Inferior parietal cortex (tissue), 1 donor: ENCODE data around the gene SON.
"Not testable (repeated sequence)": the region's sequence is repeated elsewhere in the genome, so short reads cannot be mapped to it uniquely, and the experiment has no call there.

Experiments used
- DNase-seq: peaks from one replicate; pipeline ENCODE4 v3.0.0-alpha.2; 2016; ENCODE audit errors: extremely low spot score

The SON gene

GRCh38 chr21:33578214-33578613 lies 35.4 kb downstream of the SON start:
- no peak for DNase-seq

DNA sequence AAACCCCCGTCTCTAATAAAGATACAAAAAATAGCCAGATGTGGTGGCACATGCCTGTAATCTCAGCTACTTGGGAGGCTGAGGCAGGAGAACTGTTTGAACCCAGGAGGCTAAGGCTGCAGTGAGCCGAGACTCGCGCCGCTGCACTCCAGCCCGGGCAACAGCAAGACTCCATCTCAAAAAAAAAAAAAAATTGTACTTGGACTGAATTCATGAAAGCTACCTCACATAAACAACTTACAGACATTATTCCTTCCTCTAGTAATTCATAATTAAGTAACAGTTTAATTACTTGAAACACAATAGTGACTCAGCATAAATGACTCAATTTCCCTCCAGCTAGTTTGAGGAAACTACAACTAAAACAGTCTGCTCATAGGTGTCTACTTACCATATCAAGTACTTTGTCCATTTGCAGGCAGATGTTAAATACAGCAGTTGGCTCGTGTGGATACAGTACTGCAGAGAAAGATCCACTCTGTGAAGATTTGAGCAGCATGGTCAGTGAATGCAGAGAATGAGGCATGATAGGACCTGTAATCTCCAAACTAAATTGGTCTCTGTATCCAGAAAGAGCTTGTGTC lies 36.2 kb downstream of the SON start:
- no peak for DNase-seq

DNA sequence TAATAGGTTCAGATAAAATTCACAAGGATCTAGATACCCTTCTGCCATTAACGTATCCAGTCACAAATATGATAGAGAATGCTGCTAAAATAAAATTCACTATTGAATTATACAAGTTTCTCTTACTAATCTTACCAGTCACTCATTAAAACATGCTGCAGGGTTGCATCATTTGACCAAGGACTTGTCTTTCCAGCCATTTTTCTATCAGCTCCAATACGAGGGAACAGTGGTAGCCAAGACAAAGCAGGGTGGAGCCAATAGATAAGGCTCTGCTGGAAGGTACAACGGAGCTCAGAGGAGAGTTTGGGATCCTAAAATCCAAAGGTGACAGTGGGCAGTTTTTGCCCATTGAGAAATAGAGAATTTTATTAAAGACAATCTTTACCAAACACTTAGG lies 41.6 kb downstream of the SON start:
- DNase-seq: no peak

DNA sequence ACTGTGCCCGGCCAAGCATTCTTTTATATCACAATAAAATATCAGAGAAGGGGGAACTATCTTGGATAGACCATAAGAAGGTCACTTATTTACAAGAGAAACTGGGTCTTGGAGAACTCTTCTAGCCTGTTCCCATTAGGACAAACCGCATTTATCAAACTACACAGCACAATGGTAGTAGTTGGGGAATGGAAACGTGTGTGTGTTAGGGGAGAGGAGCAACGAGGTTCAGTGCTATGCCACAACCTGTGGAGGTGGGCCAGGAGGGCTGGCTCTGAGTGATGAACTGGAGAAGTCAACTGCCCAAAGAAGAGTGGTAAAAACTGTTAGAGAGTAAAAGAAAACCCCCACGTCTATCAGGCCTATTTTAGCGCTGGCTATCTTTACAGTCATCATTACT lies 44.1 kb downstream of the SON start:
- DNase-seq: no peak

DNA sequence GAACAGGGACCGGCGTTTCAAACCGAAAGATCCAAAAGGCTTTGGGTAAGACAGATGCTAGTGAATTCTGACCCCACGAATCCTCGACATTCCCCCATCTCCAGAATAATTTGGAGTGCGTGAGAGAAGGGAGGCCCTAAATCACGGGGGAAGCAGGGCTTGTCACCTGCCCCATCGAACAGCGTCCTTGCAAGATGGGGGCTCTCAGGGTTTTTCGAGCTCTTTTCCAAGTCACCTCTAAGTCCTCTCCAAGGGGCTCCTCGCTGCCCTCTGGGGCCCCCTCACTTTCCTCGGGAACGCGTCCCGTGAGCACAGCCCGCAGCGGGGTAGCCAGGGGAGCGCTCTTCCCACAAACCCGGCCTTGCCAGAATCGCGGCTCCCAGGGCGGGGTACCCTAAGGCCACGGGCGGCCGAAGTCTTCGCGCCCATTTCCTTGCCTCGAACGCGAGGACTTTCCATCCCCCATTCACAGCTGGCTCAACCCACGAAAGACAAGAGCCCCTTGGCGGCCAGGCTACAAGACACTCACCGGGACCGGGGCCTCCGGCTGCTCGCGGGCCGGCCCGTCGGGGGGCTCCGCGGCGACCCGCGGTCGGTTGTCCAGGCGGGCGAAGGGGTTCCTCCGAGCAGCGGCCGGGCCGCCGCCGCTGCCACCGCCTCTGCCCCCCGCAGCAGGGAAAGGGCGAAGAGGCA lies 45.1 kb downstream of the SON start:
- DNase-seq: peak; percentile 21

DNA sequence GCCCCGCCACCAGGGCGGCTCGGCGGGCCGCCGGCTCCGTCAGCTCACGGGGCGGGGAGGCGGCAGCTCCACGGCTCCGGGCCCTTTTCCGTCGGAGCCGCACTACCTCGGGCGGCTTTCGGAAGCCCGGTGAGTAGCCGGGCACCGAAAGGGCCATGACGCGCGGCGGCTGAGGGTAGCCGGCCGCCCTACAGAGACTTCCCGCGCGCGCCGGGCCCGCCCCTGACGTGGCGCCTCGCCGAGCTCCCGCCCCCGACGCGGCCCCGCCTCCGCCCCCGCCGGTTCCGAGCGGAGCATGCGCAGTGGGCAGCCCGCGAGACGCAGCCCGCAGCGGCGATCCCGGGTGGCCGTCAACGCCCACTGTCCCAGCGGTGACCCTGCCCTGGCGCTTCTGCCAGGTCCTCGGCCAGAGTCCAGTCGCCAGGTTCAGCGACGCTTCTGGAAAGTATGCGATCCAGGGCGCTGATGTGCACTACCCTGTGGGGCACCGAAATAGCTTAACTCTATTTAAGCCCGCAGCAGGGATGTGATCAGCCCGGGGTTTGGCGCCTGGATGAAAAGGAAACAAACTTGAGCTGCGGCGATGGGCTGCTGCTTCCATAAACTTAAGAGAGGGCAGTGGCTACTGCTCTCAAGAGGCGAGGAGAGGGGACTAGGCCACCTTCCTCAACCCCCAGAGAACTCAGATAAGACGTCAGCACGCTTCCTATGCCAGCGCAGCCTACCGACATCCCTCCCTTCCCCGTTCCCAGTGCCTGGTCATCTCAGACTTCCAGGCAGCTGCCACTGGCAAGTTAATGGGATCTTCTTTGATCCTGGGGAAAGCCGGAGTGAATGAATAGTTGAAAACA lies 45.9 kb downstream of the SON start, which contains the start of gene DONSON:
TSS of gene DONSON (minus strand) at position 200 of the 851 bp plus-strand sequence. CDS start at position 157, 43 bp downstream.
- peak; percentile 86 for DNase-seq

DNA sequence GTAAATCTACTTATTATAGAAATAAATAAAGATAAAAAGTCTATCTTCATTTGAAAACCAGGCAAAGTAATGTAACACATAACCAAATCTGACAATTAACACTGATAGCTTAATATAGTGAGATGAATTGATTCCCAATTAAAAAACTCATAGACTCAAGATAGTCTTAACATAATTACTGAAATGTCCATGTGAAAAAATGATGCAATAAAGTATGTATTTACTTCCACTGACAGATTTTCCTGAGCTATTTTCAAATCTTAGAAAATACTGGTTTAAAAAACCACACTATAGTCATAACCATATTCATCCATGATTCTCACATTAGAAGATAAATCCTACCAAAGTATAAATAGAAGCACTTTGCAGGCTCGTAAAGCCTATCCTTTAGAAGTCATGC lies 55.2 kb downstream of the SON start:
- DNase-seq: no peak

DNA sequence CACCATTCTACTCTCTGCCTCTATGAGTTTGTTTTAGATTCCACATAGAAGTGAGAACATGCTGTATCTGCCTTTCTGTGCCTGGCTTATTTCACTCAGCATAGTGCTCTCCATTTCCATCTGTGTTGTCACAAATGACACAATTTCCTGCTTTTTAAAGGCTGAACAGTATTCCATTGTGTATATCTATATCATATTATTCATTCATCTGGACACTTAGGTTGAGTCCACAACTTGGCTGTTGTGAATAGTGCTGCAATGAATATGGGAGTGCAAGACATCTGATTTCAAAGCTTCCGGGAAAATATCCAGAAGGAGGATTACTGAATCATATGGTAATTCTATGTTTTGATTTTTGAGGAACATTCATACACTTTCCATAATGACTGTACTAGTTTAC lies 65.7 kb downstream of the SON start:
- DNase-seq: no peak

DNA sequence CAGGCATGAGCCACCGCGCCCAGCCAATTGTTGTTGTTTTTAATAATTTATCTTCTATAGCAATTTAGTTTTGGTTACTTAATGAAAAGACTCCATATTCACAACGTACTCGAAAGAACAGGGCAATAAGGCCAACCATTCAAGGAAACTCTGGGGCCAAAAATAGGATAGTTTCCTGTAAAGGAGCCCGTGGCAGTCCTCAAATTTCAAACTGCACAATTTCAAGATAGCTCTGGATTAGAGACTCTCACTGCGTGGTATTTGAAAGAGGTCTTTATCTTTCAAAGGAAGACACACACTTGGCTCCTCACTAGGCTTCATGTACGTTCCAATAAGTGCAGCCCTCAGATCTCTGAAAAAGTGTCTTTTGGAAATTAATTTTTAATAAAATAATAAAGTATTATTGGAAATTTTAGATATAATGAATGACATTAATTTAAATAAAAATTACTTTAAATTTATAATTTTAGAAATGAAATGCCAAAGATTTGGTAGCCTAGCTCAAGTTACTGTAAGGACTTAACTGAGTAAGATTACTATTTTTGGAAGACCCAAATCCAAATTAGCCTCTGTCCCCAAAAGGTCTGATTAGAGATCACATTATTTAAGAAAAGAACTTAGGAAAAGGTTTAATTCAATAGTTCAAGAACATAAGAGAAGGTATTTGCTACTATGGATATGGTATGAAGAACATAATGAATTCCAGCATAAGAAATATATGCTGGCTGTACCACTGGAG lies 68.3 kb downstream of the SON start:
- no peak for DNase-seq

DNA sequence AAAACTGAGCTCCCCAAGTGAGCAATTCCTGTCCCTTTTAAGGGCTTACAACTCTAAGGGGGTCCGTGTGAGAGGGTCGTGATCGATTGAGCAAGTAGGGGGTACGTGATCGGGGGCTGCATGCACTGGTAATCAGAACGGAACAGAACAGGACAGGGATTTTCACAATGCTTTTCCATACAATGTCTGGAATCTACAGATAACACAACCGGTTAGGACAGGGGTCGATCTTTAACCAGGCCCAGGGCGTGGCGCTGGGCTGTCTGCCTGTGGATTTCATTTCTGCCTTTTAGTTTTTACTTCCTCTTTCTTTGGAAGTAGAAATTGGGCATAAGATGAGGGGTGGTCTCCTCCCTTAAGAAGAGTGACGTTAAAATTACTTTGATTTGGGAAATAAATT lies 74.7 kb downstream of the SON start:
- not testable (repeated sequence) for DNase-seq

- DNase-seq: no peak
These were observed 75.6 kb downstream of the SON start for GRCh38 chr21:33618407-33618806.

- DNase-seq: no peak
These were observed 76.9 kb downstream of the SON start for GRCh38 chr21:33619726-33620125.

DNA sequence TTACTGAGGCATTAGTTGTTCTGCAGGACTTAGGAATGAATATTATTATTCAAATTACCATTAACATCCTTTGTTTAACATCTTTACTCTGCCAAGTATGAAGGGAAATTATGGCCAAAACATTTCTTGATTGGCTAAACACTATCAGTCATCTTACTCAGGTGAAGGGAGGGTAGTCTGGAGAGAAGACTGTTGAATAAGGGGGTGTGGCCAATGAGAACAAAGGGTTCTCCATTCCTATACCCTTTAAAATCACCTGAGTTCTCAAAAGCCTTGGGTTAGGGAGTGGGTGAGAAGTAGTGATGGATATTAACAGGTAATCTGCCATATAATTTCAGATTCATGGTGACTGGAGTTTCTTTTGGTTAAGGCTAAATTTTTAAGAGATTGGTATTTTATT lies 79.4 kb downstream of the SON start:
- no peak for DNase-seq

- not testable (repeated sequence) for DNase-seq
These were observed 83.3 kb downstream of the SON start for GRCh38 chr21:33626151-33626550.
